GM18508 (cell line): ENCODE data around the gene PMM2.
"Not testable (repeated sequence)": the region's sequence is repeated elsewhere in the genome, so short reads cannot be mapped to it uniquely, and the experiment has no call there.

Experiments
- ATAC-seq: cut with Tn5 transposase; IDR thresholded peaks from one replicate; pipeline ENCODE4 v1.9.1; 2021; ENCODE audit warnings: moderate number of reproducible peaks; ENCODE audit not compliant: insufficient read depth, unreplicated experiment

PMM2 gene

DNA sequence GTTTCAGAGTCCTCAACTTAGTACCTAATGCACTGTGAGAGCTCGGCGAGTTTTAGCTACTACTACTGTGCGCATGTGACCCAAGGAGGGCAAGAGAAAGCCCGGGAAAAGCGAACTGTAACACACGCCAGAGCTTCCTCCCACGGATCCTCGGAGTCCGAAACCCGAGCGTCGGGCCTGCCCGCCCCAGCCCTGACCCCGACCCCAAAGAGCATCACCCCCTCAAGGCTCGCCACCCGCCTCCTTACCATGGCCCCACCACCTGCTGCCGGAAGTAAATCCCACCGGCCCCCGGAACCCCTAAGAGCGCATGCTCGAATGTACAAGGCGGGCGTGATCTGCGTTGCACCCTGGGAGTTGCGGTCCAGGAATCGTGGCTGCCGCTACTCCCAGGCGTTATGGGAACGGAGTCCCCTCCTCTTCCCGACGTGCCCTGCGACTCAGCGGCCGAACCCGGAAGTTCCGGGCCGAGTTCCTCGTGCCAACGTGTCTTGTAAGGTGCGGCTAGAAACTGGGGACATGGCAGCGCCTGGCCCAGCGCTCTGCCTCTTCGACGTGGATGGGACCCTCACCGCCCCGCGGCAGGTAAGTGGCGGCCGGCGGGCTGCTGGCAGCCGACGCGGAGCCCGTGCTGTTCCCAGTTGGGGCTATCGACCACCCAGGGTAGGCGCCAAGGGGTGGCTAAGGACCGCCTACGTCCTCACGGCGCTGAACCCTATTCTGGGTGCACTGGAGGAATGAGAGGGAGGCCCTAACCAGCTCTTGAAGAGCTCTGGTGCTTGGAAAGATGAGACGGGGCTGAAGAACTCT lies at the start of gene PMM2, which contains the start of gene TMEM186:
Gene PMM2, plus strand, starts transcription at position 476 of the 810 bp plus-strand sequence. Its CDS starts 44 bp downstream, at position 520.
Gene TMEM186, minus strand, starts transcription at position 276 of the 810 bp plus-strand sequence. Its CDS starts 25 bp downstream, at position 251.
- peak; percentile 79 for ATAC-seq

DNA sequence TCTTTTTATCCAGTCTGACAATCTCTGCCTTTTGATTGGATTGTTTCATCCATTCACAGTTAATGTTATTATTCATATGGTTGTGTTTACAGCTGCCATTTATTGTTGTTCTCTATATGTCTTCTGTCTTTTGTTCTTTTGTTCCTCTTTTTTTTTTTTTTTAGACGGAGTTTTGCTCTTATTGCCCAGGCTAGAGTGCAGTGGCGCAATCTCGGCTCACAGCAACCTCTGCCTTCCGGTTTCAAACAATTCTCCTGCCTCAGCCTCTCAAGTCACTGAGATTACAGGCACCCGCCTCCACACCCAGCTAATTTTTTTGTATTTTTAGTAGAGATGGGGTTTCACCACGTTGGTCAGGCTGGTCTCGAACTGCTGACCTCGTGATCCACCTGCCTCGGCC lies 48.7 kb upstream of the PMM2 start:
- not testable (repeated sequence) for ATAC-seq

DNA sequence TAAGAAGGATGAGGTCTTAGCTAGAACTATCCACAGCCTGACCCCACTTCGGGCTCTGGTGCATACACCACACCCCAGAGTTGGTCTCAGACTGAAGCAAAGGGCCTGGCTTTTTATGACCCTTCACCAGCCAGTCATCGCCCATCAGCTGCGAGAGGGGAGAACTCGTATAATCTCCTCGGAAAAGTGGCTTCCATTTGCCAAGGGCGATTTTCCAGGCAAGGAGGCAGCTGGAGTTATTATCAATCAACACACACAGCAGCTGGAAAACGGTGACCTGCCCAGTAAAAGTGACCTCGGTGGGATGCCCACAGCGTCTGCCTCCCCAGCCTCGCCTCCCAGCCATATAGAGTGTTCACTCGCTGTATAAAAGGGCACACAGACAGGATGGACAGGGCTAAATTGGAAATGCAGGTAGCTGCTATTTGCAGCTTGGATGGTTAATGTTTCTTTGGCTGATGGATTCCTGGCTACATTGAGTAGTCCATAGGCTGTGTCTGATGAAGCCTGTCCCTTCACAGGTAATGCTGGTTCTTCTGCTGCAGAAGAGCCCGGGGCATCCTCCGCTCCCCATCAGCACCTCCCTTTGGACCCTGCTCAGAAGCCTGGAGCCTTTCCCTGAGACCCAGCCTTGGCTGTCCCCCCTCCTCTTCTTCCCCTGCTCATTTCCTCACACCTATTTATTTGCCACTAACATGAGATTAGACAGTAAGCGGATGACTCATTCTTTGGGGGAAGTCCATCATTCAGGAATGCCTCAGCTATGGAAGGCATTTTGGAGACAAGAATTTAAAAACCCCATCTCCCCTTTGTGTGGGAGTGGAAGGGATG lies 45.9 kb upstream of the PMM2 start:
- ATAC-seq, result no peak

DNA sequence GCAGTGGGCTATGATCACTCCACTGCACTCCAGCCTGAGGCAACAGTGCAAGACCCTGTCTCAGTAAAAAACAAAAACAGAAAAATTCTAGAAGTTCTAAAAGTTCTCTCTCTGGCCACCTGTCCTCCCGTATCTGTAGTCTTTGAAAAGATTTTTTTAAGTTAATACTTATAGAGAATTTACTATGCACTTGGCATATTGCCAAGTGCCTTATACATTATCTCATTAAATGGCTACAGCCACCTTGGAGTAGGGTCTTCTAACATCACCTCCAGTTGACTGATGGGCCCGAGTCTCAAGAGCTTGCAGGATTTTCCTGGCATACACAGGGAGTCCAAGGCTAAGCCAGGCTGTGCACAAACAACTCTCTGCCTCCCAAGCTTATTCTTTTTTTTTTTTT lies 44.9 kb upstream of the PMM2 start:
- ATAC-seq, result no peak

DNA sequence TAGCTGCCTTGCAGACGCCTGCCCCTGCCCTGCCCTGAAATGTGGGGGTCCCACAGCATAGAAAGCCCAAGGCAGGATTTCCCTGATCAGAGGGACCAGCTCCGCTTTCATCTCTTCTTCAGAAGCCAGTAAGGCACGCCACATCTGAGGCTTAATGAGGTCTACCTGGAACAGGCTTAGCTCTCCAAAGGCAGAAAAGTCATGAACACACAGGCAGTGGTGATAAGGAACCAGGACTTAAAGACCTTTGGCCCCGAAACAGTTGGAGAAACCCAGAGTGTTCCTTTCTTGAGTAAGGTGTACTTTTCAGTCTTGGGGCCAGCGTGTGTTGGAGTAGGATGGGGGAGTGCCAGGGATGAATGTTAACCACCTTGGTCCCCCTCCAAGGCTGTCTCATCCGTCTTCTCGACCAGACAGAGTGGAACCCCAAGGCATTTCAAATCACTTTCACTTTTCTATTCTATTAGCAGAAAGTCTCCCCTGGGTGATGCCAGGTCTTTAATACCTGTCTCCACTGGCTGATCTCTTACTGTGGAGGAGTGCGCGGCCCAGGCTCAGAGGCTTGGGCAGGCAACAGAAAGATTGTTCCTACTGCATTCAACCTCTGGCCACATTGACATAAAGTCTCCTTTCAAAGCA lies 44.1 kb upstream of the PMM2 start:
- ATAC-seq, result no peak

DNA sequence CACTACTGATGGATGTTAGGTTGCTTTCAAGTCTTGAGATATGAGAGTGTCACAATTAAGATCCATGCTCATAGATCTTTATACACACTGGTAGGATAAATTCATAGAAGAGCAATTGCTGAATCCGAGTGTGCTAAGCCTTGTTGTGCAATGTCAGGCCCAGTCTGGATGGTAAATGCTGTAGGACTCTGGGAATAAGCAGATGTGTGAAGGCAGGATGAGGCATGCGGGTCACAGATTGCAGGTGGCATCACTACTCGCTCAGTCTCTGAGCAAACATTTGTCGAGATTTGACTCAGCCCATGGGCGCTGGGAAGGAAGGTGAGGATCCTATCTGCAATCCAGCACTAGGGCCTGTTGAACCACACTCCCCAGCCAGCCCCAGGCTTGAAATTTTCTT lies 40.9 kb upstream of the PMM2 start:
- no peak for ATAC-seq

DNA sequence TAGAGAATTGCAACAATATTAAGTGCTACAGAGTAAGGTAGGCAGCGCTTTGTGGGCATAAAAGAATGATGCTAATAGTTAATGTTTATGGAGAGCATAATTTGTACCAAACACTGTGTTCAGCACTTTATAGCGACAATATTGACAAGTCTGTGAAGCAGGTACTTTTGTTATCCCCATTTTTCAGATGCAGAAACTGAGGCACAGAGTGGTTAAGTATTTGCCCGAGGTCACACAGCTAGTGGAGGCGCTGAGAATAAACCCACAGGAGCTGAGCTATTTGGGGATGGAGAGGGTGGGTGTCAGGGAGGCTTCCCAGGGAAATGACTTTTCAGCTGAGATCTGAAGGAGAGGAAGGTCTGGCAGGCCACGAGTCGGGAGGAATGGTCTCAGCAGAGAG lies 39.6 kb upstream of the PMM2 start:
- no peak for ATAC-seq

DNA sequence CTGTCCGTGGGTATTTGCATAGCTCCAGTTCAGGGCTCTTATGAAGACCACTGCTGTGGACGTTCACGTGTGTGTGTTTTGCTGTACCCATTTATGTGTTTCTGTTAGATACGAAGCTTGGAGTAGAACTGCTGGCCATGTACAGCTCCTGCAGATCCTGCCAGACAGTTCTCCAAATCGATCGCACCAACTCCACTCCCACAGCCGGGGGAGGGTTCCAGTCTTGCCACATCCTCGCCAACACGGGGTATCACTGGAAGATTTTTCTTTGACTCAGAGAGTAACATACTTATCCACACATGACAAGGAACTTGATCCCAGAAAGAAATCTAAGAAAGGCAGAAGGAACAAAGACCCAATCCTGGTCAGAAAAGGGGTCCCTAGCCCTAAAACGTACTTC lies 37.6 kb upstream of the PMM2 start:
- no peak for ATAC-seq

DNA sequence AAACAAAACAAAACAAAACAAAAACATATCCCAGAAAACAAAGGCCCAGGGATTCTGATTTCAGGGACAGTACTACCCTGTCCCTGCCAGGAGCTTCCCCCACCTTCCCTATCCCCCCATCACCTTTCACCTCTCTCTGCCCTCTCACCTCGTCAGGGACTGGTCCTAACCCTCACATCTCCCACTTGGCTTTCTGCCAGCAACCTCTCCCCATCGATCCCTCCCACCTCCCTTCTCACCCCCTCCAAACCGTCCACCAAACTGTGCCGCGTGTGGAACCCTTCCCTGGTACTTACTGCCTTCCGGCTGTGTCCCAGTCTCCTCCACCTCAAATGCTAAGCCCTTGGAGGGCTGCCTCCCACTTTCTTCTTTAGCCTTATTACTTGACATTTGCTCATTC lies 36.6 kb upstream of the PMM2 start:
- no peak for ATAC-seq

DNA sequence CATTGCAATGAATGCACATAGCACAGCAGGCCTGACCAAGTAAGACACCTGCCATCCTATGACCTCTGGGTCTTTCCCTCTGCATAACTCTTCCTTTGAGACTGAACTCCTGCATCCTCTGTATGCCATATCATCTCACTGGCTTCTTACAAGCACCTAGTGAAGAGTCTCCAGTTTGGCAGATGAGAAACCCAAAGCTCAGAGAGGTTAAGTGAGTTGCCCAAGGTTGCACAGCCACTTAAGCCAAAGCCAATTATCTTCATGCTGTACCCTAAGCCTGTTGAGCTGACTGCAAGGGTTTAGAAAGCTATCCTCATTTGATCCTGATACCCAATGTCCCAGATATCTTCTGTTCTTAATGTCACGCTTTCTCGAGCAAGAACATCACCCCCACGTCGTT lies 35.4 kb upstream of the PMM2 start:
- ATAC-seq, result no peak

DNA sequence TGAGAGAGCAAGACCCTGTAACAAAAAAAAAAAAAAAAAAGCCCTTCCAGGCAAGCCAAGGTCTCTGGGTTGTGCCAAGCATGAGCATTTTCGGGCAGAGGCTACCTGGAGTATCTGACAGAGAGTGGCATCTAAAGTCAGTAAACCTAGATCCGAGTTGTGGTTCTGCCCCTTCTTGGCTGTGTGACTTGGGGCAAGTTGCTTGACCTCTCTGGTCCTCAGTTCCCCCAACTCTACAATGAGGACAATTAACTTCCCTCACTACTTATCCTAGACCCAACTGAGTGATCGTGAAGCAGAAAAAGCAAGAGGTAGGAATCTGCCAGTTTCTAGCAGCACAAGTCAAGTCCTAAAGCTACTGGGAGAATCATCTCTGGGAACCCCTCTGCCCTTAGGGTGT lies 34.6 kb upstream of the PMM2 start:
- ATAC-seq, result no peak

DNA sequence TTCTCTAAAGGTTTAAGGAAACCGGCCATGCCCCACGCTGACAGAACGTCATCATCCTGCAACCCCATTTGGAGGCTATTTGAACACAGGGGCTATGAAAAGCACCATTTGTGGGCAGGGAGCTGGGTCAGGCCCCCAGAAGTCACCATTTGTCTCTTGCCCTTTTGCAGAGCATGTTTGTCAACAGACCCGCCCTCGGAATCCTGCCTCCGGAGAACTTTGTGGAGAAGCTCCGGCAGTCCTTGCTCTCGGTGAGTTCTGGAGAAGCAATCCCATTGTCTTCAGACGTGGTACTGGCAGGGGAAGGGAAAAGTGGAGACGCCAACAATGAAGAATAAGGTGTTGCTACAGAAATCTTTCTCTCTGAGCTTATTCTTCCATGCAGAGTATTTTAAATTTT lies 33.7 kb upstream of the PMM2 start:
- no peak for ATAC-seq

DNA sequence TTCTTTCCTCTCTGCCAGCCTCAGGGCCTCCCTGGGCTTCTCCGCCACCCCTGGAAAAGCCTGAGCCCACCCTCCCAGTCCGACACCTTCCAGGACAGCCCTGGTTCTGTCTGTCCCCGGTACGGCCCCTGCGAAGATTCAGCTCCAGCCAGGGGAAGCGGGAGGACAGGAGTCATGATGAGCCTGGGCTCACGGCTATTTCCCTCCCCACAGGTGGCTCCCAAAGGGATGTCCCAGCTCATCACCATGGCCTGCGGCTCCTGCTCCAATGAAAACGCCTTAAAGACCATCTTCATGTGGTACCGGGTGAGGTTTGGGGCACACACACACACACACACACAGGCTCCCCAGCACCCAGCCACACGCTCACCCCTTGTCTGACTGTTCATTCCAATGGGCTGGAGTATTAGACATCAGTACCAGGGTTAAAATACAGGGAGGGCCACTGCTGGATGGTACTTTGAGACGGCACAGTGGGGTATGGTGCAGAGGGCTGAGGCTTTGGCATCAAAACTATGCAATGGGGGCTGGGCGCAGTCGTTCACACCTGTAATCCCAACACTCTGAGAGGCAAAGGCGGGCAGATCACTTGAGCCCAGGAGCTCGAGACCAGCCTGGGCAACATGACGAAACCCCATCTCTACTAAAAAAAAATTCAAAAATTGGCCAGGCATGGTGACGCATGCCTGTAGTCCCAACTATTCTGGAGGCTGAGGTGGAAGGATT lies 33.0 kb upstream of the PMM2 start:
- ATAC-seq, result no peak

DNA sequence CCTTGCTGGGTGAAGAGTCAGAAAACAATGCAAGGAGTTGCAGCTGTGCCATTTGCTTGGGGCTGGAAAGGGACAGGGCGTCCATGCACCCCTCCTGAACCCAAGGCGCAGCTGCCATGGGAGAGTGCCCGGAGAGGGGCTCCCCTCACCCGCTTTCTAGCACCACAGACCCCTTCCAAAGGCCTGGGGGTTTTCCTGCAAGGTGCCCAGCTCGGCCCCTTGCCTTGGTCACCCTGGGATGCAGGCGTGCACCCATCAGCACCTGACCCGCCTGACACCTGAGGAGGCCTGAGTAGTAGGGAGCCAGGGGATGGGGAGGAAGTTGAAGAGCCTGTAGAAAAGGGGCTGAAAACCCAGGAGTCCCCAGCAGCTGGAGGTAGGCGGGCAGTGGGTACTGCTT lies 30.5 kb upstream of the PMM2 start:
- ATAC-seq, result no peak

DNA sequence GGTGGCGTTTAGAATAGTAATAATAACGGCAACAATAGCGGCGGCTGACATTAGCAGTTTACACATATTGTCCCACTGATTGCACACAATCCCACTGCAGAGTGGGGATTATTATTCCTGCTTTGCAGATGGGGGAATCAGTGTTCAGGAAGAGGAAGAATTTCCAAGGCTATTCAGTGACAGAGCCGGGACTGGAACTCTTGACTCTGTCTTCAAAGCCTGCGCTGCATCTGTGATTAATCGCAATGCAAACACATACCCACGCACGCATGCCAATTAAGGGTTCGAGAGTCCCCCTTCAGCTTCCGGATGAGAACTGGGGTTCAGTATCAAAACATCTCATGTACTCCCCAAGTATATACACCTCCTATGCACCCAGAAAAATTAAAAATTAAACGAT lies 29.4 kb upstream of the PMM2 start:
- ATAC-seq, result no peak

DNA sequence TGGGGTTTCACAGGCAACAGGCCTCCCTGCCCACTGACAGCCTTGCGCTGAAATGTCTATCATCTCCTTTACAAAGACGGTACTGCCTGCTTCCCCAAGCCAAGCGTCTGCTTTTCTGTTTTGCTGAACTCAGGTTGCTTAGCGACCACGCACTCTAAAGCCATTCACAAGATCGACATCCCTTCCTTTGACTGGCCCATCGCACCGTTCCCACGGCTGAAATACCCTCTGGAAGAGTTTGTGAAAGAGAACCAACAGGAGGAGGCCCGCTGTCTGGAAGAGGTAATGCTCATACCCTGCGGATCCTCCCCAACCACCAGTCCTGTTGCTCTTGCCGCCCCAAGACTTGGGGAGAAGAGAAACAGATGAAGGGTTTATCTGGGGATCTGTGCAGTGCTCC lies 28.9 kb upstream of the PMM2 start:
- ATAC-seq, result no peak

DNA sequence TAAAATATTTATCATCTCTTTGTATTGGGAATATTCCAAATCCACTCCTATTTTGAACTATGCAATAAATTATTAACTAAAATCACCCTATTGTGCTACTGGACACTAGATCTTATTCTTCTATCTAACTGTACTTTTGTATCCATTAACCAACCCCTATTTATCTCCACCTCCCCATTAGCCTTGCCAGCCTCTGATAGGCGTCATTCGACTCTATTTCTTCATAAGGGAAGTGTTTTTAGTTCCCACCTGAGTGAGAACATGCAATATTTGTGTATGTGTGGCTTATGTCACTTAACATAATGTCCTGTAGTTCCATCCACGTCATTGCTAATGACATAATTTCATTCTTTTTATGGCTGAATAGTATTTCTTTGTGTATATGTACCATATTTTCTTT lies 24.1 kb upstream of the PMM2 start:
- ATAC-seq, result no peak

DNA sequence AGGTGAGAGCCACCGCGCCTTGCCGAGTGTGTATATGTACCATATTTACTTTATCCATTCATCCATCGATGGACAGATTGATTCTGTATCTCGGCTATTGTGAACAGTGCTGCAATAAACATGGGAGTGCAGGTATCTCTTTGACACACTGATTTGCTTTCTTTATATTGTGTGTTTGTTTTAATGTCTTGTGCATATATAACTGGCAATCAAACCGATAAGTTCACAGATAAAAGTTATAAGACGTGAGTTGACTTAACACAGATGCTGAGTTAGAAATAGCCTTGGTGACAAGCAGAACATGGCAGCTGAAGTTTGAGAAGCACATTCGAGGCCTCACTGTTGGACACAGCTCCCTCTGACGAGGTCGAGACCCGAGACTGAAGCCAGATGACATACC lies 23.4 kb upstream of the PMM2 start:
- ATAC-seq, result no peak

DNA sequence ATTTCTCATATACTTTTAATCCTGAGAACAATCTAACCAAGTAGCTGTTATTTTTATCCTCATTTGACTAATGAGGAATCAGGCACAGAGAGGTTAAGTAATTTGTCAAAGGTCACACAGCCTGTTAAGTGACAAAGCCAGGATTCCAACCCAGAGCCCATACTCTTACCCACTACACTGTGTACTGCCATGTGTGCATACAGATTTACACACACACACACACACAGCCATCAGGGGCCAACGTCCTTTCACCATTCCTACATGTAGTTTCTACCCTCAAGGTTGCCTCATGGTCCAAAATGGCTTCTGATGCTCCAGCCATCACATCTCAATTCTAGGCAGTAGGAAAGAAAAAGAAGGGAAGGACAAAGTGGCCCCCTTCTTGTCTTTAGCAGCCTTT lies 22.3 kb upstream of the PMM2 start:
- ATAC-seq, result no peak

DNA sequence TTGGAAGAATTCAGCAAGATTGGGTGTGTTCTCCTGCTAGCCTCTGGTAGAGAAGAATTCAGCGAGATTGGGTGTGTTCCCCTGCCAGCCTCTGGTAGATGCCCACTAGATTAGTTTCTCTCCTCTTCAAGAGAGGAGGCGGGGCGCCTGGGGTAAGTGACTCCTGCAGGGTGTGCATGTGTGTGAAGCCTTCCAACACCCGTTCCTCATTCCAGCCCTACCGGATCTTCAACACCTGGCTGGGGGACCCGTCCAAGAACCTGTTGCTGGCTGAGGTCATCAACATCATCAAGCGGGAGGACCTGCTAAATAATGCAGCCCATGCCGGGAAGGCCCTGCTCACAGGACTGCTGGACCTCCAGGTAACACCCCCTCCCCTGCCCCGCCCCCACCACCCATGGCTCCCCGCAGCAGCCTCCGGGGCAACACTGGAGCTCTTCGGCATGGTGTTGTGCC lies 21.5 kb upstream of the PMM2 start:
- ATAC-seq, result no peak
